RKO (cell line): ENCODE data around the gene UNC79.
A peak's percentile ranks its signal among the peaks of the same experiment; 100 is the strongest.

Source experiments
- DNase-seq: peaks from one replicate; pipeline ENCODE4 v3.0.0-alpha.2; 2016; ENCODE audit warnings: low spot score

Gene UNC79

GRCh38 chr14:93708311-93708734 lies 277.6 kb downstream of the UNC79 start:
- no peak for DNase-seq

DNA sequence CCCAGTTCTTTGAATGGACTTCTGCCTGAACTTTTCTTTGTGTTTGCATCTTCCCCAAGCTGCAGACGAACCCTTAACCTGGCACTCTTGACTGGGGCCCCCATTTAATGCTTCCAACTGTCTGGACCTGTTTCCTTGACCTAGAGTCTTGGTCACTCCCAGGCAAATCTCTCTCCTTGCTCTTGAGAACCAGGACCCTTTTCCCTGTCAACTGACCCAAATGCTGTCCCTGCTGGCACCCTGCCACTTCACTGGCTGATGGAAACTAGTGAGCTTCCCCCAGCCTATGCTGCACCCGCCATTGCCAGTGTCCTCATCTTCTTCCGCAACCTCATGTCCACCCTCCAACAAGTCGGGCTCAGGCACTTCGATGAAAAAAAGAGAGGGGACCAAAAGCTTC lies 278.1 kb downstream of the UNC79 start:
- no peak for DNase-seq

DNA sequence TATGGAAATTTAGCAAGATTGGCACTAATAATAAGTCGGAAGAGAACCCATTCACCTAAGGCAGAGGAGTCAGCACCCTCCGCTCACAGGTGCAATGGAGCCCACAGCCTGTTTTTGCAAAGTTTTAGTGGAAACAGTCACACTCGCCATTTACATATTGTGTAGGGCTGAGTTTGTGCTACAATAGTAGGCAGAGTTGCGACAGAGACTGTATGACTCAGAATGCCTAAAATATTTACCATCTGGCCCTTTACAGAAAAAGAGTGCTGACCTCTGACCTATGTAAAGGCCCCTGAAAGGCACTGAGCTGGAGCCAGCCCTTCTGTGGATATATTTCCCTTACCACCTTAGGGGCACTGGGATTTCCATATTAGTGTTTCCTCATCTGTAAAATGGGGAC lies 278.5 kb downstream of the UNC79 start:
- no peak for DNase-seq

DNA sequence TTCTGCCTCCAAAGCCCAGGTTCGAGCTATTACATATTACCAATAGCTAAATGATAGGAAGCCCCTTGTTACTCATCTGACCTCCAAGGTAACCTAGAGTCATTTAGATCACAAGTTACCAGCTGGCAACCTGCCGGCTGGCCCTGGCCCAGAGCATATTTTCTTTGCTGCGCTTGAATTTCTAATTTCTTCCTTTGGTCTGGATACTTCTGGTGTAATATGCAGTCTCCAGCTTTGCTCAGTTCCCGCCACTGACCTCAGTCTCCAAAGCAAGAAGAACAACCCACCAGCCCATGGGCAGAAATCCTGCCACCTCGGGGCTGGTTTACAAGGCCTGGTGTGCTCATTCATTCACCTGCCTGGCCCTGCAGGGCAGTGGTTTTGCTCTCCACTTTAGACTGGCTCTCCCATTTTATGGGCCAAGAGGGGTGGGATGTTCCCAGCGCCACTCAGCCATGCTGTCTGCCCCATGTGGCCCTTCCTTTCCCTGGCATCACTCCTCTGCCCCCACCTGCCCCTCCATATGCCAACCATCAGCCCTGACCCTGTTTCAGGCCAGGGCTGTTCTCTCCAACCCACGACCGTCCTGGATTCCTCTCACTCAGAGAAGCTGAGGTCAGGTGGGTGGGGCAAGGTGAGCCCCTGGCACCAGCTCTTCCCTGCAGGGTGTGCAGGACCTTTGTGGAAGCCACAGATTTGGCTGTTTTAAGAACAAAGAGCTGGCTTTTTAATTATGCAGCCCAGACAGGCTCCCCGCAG lies 281.5 kb downstream of the UNC79 start:
- DNase-seq, result no peak

GRCh38 chr14:93712838-93713724 lies 282.3 kb downstream of the UNC79 start:
- DNase-seq, result peak; percentile 9

DNA sequence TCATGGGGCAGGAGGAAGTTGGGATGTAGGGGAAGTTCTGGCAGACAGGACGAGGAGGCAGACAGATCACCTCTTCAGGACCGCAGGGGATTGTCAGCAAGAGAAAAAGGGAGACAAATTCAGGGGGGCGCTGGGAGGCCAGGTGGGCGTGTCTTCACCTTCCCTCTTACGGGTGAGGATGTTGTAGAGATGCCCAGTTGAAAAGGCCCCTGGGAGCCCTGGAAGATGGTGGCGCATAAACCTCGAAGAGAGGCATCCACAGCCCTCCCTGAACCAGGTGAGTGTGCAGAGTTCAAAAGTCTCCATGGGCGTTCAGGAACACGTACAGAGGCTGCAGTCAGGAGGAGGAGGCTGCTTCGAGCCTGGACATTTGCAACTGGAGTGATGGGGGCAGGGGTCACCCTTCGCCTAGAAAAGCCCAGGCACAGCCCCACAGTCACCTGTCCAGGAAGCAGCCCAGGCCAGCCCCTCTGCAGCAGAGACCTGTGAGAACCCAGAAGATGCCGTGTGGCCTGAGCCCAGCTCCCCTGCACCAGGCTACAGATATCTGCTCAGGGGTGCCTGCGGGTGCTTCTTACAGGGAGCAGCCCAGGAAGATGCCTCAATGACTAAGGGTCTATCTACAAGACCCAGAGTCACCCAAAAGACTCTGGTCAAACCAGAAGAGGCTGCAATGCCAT lies 283.1 kb downstream of the UNC79 start:
- no peak for DNase-seq

DNA sequence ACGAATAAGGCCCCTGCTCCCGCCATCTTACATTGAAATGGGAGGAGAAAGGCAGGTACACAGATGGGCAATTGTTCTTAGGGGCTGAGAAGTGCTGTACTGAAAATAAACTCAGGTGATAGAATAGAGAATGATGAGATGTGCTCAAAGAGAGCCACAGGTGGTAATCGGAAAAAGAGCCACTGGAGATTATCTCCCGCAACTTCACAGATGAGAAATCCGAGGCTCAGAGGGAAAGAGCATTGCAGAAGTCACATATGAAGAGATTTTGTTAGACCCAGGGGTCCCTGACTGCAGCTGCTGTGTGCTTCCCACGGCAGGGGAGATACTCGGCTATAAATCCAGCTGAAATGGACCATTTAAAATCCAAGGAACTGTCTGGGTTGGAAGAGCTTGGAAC lies 283.9 kb downstream of the UNC79 start:
- no peak for DNase-seq

GRCh38 chr14:93715279-93715927 lies 284.7 kb downstream of the UNC79 start:
- DNase-seq, result no peak

DNA sequence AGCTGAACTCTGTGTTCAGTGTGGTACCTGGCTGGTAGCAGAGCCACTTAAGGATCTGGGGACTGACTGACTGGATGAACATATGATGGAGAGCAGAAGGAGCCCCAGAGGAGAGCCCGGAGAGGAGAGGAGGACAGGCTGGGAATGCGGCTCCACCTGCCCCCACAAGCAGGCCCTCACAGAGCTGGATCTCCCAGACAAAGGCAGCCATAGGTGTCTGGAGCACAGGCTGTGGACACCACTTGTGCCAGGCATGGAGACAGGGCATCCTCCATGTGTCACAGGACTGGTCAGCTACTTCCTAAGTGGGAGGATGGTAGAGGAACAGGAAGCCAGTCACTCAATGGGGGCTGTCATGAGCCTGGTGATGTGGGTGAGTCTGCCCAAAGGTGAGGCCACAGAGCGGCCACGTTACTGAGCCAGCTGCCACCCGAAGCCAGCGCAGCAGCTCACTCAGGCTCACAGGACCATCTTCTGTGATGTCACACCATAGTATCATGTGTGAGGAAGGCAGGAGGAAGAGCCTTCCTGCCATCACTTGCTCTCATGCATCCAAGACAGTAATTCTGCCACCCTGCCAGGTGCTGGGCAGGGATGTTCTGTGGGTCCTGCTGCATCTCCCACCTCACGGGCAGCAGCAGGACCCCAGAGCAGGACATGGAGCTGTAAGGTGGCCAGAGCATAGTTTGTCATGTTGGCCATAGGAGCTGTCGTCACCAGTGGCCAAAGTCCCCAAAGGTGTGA lies 285.4 kb downstream of the UNC79 start:
- DNase-seq, result no peak

- DNase-seq, result no peak
Measured at GRCh38 chr14:93716746-93717667, 286.3 kb downstream of the UNC79 start.

DNA sequence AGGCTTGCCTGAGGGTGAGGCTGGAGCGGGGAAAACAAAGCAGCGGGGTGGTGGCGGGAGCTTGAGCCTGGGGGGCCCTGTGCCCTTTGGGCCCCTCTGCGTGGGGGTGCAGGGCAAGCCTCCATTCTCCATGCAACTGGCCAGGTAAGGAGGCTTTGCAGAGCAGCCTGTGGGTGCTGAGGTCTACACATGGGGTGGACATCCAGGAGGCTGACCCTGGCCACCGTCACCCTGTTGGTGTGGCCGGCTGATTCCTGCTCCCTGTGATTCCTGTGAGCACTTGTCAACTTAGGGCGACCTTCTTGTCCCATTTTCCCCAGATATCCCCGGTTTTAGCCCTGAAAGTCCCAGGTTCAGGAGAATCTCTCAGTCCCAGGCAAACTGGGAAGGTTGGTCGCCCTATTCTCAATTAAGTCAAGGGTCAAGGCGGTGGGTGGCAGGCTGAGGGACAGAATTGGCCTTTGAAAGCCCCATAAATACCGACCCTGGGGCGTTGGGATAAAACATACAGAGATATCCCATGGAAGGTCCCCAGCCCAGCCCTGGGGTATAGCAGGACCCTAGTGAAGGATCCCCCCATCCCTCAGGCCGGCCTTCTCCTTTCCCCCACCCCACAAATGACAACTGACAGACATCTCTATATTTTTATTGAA lies 287.1 kb downstream of the UNC79 start:
- no peak for DNase-seq

DNA sequence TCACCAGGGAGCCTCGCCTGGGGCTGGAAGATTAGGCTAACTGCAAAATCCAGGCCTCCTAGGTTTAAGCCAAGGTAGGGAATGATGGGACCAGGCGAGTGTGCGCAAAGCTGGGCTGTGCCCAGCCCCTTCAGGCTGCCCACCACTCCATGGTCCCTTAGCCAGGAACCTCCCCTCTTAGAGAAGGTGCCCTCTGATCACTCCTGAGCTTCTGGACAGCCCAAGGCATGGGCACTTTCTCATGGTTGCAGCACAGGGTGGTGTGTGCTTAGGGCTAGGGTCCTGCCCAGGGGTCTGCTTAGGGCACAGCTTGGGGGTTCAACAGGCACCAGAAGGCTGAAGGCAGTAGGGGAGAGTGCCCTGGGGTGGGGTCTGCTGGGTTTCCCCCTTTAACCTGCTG lies 288.5 kb downstream of the UNC79 start:
- DNase-seq, result no peak

DNA sequence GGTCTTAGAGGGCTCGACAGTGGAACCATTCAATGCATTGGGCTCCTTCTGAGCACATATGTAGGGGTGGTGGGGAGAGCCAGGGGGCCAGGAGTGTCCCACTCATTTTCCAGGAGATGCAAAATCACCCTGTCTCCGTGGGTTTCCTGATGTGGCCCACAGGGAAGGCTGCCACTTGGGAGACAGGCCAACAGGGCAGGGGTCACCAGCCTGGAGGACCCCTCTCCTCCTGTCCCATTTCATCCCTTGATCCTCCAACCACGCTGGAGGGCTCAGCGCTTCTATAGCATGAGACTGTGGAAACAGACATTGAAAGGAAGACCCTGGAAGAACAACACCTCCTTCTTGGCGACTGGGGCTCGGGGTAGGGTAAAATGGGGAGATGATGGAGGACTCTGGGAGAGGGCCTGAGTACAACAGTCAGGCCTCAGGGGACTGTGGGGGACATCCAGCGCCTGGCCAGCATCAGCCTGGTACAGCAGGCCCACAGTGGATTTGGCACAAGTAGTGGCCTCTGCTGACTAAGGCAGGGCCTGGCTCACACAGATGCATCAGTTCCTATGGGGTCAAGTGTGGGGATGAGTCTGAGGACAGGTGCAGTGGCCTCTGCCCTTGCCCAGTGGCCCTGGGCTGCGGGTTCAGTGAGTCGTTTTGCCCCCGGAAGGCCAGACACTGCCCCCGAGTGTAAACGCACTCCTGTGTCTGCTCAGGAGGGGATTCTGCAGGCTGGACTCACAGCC lies 289.5 kb downstream of the UNC79 start:
- DNase-seq, result no peak

DNA sequence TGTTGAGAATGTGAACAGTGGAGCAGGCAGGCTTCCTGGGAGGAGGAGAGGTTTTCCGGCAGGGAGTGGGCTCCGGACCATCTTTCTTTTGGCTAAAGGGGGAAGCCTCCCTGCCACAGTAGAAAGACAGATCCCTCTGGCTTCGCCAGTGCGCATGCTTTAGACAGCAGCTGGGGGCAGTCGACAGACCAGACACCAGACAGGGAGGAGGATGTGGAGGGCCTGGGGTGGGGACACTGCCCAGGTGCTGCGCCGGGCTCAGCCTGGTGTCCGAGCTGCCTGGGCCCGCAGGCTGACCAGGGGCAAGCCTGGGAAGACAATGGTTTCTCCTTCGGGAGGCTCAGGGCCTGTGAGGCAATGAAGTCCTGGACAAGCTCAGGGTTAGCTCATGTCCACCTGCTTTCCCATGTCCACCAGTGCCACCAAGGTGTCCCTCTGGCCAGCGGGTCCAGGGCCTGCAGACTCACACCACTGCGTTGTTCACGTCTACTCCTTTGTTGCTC lies 290.3 kb downstream of the UNC79 start:
- no peak for DNase-seq

DNA sequence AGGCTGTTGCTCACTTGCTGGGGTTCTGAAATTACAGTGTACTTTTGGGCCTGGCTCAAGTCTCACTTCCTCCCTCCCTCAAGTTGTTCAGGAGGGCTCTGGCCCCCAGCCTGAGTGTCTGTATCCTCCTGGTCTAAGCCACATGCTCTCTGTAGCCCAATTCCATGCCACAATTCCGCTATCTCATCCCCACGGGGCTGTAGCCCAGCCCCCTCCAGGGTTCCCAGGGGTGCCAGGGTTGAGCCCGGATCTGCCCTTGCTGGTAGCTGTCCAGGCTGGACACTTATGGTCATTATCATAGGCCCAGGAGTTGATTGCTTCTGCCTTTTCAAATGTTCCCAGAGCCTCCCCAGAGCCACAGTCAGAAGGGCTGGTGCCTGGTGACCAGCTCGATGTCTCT lies 292.3 kb downstream of the UNC79 start:
- no peak for DNase-seq

DNA sequence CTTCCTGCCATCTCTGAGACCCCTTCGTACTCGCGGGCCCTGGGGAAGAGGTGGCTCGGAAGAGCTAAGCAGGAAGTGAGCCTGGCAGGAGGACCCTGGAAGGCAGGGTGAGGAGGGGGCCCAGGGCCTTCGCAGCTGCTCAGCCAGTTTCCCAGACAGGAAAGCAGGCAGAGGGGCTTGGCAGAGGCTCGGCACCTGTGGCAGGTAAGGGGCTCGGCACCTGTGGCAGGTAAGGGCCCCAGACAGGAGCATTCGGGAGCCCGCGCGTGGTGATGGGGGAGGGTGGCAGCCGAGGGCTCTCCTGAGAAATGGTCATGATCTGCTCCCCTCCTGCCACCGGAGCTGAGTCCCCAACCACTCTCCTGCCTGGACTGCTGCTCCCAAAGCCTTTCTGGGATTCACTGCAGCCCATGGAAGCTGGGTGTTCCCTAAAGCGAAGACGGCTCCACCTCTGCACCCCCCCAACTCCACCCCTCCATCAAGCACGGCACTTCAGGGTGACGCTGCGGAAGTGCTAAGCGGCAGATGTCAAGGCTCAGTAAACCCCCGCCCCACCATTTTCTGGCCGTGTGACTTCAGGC lies 294.4 kb downstream of the UNC79 start:
- no peak for DNase-seq

DNA sequence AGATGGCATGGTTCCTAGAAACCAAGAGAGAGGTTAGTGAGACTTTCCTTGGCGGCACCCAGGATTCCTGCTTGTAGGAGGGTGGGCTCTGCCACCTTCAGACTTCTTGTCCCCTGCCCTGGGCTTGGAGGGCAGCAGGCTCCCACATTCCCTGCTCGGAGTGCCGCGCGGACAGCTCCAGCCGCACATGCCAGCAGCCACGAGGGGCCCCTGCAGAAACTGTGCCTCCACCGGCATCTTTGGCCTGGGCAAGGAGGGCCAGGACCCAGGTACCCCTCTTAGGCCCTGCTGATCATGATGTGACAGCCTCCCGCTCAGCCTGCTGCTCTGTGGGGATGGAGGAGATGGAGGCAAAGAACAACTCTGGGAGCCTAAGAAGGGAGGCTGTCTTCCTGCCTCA lies 295.3 kb downstream of the UNC79 start:
- no peak for DNase-seq

DNA sequence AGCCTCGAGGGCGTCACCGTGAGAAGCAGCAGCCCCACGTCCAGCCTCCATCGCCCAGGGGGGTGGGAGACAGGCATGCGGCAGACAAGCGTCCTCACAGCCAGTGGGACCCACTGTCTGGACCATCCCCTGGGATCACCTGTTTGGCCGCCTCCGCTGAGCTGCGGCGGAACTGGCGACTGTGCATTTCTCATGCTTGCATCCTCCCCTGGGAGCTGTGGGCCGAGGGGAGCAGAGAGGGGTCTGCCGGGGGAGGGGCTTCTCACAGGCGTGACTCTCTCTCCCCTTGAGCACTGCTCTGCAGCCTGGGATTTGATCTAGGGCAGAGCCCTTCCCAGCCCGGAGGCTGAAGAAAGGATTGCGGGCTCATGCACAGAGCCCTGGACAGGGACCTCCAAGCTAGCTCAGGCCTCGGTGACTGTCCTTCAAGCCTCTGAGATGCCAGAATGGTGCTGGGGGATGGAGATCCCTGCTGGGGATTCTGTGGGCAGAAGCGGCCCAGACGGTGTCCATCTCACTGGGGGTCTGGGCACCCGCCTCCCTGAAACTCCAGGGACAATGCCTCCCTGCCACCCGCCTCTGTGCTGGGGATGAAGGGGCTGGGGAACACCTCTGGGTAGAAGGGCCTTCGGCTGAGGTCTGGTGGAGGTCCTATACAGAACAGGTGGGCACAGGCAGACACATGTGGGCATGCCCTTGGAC lies 296.5 kb downstream of the UNC79 start:
- DNase-seq, result no peak
